ENCODE data around the gene EPHB2.
"Not testable (repeated sequence)": the region's sequence is repeated elsewhere in the genome, so short reads cannot be mapped to it uniquely, and the experiment has no call there.

EPHB2 gene

GRCh38 chr1:22691031-22691753 is 19.4 kb upstream of the EPHB2 start:
- DNase-seq = no peak

GRCh38 chr1:22694172-22694571 is 16.5 kb upstream of the EPHB2 start:
- no peak for DNase-seq

- DNase-seq = no peak
These were observed 14.0 kb upstream of the EPHB2 start for GRCh38 chr1:22696610-22697009.

- DNase-seq = no peak
These were observed 12.7 kb upstream of the EPHB2 start for GRCh38 chr1:22697980-22698379.

GRCh38 chr1:22699681-22700520 is 10.7 kb upstream of the EPHB2 start:
- DNase-seq = no peak

- no peak for DNase-seq
These were observed 8.1 kb upstream of the EPHB2 start for GRCh38 chr1:22702296-22703085.

- DNase-seq = peak in 12 of 14 donors; percentile 18 to 79 (median 70)
These were observed 6.1 kb upstream of the EPHB2 start for GRCh38 chr1:22704440-22705067.

GRCh38 chr1:22705586-22705985 is 5.1 kb upstream of the EPHB2 start:
- no peak for DNase-seq

- DNase-seq = not testable (repeated sequence)
These were observed 4.5 kb upstream of the EPHB2 start for GRCh38 chr1:22706100-22706499.

GRCh38 chr1:22708777-22709176 is 1.9 kb upstream of the EPHB2 start:
- DNase-seq = no peak

- DNase-seq = no peak
These were observed 1.4 kb upstream of the EPHB2 start for GRCh38 chr1:22709227-22709626.

- DNase-seq = peak in 12 of 14 donors; percentile 17 to 85 (median 50)
These were observed 543 bp upstream of the EPHB2 start for GRCh38 chr1:22709891-22710700.

- peak in 1 of 14 donors; percentile 39 for DNase-seq
These were observed 432 bp downstream of the EPHB2 start for GRCh38 chr1:22711071-22711470.

- DNase-seq = no peak
These were observed 1.2 kb downstream of the EPHB2 start for GRCh38 chr1:22711591-22712501.

- DNase-seq = no peak
These were observed 2.0 kb downstream of the EPHB2 start for GRCh38 chr1:22712502-22713271.

GRCh38 chr1:22714455-22714854 is 3.8 kb downstream of the EPHB2 start:
- DNase-seq = no peak

- peak in 1 of 14 donors; percentile 12 for DNase-seq
These were observed 6.6 kb downstream of the EPHB2 start for GRCh38 chr1:22717037-22717760.

- no peak for DNase-seq
These were observed 10.7 kb downstream of the EPHB2 start for GRCh38 chr1:22721122-22721873.
